Activated CD4-positive, CD25-positive, alpha-beta regulatory T cell treated with anti-CD3 and anti-CD28 coated beads, Interleukin-2, amount 50 U/mL, for 72 hours (primary cell): Measurements from ENCODE around the gene TNFSF13.

Experiments
- DNase-seq: peaks from one replicate; pipeline ENCODE4 v3.0.0; 2021

The TNFSF13 gene

GRCh38 chr17:7575959-7576358, 17.4 kb downstream of the TNFSF13 start:
- DNase-seq: no peak

DNA sequence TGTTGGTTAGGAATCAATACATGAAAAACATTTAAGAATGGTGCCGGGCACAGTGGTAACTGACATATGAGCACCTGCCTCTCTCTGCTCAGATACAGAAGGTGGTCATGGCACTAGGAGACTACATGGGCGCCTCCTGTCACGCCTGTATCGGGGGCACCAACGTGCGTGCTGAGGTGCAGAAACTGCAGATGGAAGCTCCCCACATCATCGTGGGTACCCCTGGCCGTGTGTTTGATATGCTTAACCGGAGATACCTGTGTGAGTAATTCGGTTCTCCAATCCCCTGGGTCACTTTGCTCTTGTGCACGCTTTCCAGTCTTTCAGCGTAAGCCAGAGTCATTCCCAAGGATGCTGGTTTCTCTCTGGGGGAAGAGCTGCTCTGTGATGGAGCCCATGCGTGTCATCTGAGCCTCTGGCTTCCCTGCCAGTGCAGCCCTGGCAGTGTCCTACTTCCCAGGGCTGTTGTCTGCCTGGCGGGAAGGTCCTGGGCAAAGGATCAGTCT, 17.9 kb downstream of the TNFSF13 start:
- no peak for DNase-seq

- DNase-seq: no peak
Measured at GRCh38 chr17:7577327-7578199, 19.0 kb downstream of the TNFSF13 start.

- peak; percentile 64 for DNase-seq
Measured at GRCh38 chr17:7579001-7579833, 20.7 kb downstream of the TNFSF13 start, which contains the start of gene CD68. Gene CD68, plus strand, starts transcription at chr17:7579638. Its CDS starts 40 bp downstream, at chr17:7579678.

DNA sequence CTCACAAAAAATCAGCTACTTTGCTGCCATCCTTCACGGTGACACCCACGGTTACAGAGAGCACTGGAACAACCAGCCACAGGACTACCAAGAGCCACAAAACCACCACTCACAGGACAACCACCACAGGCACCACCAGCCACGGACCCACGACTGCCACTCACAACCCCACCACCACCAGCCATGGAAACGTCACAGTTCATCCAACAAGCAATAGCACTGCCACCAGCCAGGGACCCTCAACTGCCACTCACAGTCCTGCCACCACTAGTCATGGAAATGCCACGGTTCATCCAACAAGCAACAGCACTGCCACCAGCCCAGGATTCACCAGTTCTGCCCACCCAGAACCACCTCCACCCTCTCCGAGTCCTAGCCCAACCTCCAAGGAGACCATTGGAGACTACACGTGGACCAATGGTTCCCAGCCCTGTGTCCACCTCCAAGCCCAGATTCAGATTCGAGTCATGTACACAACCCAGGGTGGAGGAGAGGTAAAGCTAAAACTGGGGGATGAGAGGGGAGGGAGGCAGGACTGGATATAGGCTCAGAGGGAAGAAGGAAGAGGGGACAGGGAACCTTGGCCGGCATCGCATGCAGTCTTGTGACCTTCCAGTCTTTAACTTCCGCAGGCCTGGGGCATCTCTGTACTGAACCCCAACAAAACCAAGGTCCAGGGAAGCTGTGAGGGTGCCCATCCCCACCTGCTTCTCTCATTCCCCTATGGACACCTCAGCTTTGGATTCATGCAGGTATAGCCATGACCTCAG, 21.5 kb downstream of the TNFSF13 start:
- no peak for DNase-seq

GRCh38 chr17:7580604-7581575, 22.3 kb downstream of the TNFSF13 start:
- DNase-seq: no peak

GRCh38 chr17:7582396-7583252, 24.1 kb downstream of the TNFSF13 start:
- DNase-seq: no peak

DNA sequence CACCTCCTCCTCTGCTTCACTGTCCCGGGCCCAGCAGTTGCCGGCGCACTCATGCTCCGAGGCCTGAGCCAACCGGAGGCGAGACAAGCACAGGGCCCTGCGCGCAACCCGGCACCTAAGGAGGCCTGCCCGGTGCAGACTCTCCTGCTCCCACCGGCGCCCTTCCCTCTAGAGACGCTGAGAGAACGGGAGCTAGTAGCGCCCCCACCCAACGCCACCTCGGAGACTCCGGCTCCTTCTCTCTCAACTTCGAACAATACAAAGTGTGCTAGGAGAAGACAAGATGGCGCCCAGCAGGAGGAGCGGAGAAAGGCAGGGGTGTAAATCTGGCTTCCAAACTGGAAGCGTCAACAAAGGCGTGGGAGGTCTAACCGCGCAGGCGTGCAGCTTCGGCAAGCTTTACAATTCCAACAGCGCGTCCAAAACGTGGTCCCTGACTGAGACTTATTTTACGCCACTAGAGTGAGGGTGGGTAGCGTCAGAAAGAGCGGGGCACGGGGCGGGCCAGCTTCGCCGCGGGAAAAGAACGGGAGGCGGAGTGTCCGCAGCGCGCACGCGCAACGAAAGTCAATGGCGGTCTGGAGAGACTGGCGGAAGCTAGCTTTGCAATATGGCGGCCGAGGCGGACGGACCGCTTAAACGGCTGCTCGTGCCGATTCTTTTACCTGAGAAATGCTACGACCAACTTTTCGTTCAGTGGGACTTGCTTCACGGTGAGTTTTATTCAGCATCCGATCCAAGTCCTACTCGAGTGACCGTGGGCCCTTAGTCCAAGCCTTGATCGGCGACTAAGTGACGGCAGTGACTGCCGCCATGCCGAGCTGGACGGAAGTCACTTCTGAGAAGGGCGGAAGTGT, 24.9 kb downstream of the TNFSF13 start, which contains the start of gene MPDU1:
MPDU1 (plus strand) TSS at position 600 of the 857 bp plus-strand sequence; CDS start at position 611, 11 bp downstream.
- DNase-seq: peak; percentile 95

DNA sequence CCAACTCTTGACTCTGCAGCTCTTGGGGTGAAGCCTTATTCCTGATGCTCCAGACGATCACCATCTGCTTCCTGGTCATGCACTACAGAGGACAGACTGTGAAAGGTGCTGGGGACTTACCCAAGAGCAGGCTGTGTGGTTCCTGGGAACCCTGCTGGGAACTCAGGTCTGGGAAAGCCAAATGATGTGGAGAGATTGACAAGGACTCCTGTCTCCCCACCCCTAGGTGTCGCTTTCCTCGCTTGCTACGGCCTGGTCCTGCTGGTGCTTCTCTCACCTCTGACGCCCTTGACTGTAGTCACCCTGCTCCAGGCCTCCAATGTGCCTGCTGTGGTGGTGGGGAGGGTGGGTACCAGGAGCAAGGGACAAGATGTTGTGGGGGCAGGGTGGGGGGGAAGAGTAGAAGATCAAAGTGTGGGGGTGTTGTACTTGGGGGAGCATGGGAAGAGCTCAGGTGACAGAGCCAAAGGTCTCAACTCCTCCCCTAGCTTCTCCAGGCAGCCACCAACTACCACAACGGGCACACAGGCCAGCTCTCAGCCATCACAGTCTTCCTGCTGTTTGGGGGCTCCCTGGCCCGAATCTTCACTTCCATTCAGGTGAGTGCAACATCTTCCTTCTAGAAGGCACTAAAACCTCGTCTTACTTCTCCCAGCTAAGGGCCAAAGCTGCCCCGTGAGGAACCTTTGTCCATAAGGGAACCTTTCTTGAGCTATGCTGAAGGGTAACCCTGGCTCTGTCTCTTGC, 28.3 kb downstream of the TNFSF13 start:
- no peak for DNase-seq

DNA sequence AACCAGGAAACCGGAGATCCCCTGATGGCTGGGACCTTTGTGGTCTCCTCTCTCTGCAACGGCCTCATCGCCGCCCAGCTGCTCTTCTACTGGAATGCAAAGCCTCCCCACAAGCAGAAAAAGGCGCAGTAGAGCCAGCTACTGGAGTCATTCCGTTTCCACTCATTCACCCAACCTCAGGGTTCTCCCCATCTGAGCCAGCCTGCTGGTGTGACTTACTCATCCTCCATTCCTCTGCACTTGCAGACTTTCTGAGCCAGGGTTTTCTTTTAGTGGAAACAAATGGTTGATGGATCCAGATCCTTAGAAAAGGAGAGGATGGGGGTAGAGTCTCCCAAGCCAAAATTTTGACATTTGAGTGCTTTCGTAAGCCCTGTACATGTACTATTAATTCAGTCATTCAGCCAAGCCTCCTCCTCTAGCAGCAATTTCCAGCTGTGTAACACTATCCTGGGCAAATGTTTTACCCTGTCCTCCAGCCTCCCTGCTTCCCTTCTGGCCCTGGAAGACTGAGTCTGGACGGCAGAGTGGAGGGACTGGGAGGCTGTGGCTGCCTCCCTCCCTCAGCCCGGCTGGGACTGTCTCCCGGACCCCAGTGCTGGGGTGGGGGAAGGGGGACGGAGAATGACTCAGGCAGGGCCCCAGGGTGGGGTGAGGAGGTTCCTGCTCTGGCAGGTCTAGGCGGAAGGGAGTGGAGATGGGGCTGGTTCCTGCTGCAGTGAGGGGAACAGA, 29.0 kb downstream of the TNFSF13 start:
- no peak for DNase-seq

- no peak for DNase-seq
Measured at GRCh38 chr17:7588553-7589203, 30.1 kb downstream of the TNFSF13 start.

GRCh38 chr17:7589204-7589868, 30.8 kb downstream of the TNFSF13 start:
- DNase-seq: peak; percentile 66

DNA sequence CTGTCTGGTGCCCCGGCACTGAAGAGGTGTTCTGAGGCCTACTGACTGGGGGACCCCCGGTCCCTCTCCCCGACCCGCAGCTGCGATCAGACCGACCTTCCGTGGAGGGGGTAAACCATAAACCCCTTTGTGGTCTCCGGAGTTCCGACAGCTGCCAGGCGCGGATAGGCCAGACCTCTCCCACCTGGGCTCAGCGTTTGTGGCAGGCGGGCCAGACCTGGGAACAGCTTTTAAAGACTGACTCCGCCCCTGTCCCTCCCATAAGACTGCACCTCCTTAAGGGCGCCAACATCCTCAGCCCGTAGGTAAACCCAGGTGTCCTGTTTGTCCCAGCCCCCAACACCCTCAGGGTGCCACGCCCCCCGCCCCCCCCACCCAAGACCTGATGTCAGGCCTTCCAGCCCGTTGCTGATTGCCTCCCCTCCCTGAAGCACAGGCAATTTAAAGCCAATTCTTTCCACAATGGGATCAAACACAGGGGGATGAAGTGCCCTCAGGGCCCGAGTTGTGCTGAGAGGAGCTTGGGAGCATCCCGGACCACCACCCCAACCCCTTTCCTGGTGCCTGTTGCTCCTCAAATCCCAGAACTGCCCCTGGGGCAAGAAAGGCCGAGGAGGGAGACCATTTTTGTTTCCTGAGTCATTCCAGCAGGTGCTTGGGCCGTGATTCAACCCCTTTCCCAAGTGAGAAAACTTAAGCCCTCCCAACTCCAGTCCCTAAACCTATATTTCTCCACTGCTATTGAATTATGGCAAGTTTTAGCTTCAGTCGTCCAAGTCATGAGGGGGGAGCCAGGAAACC, 31.5 kb downstream of the TNFSF13 start, which contains the start of gene SOX15:
SOX15 (minus strand) TSS at position 204 of the 801 bp plus-strand sequence. CDS start 418 bp downstream, outside the sequence.
- DNase-seq: no peak

- no peak for DNase-seq
Measured at GRCh38 chr17:7590743-7591142, 32.2 kb downstream of the TNFSF13 start.

DNA sequence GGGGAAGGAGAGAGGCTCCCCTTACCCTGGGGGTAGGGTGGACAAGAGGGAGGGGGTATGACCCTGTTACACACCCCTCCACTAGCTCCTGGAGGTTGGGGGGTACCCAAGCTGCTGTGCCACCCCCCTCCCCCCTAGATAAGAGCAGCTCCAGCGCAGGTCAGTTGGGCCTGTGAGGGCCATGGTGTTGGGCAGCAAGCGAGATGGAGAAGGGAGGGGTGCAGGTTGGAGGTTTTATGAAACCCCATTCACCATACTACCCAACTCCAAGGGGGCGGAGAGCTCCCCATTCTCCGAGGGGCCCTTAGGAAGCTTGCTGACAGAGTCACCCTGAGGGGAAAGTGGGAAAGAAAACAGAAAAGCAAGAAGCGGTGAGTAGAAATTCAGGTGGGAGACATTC, 33.0 kb downstream of the TNFSF13 start:
- DNase-seq: no peak
